ENCODE data around the gene CBY3. TPM values are rescaled to one million over a fixed set of nuclear protein-coding genes. Genes with fewer than 3 reads are reported as not detected.

The CBY3 gene
- polyA plus RNA-seq, 1 donor from 2014 or later = 0.90 TPM

DNA sequence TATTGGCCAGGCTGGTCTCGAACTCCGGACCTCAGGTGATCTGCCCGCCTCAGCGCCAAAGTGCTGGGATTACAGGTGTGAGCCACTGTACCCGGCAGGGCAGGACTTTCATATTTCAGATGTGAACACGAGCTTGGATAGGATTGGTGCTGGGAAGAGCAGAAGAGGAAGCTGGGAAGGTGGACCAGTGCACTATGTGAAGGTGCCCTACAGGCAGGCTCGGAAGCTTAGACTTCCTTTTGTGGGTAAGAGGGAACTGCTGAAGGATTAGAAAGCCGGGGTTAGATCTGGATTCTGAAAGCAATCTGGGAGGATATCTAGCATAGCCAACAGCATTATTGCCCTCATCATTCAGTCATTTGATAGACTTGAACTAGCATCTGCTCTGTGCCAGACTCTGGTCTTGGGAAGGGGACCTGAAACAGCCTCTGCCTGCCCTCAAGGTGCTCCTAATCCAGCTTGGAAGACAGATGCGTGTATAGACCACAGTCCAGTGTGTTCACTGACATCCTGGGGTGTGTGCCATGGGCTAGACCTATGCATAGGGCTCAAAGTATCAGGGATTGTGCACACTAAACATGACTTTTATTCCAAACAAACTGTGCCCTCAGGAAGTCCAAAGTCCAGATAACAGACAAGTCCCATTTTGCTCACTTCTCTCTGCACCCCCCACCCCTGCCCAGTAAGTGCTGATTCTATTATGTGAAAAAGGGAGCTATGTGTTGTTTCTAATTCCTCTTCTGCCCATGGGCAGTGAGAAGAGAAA, 637 bp downstream of the CBY3 start:
- TF ChIP-seq SMC3 (conservative IDR thresholded peaks at IDR 0.05; ENCODE audit: poor library complexity) = no peak
- TF ChIP-seq EP300 (conservative IDR thresholded peaks at IDR 0.05; ENCODE audit: poor library complexity, severe bottlenecking) = no peak
- no peak for TF ChIP-seq POLR2AphosphoS5 (IDR thresholded peaks at IDR 0.05)
- Histone ChIP-seq H4K20me1 (ENCODE audit: insufficient read depth) (no peaks in the 10 kb centered on the region), H3K79me2 (replicated peaks; ENCODE audit: insufficient read depth, low read length) (no peaks in the 10 kb centered on the region), H3K36me3 (ENCODE audit: insufficient read depth, low read length) (no peaks in the 10 kb centered on the region), H3K27me3 (ENCODE audit: insufficient read depth, low read depth, low read length) (no peaks in the 10 kb centered on the region), H3F3A (ENCODE audit: insufficient read depth, low read length, poor library complexity, severe bottlenecking) (no peaks in the 10 kb centered on the region), H3K9ac (ENCODE audit: low read length) (no peak overlapping the region), H2AFZ (ENCODE audit: low read depth, low read length) (no peak overlapping the region), H3K4me2 (ENCODE audit: low read length) (no peak overlapping the region), H3K27ac (ENCODE audit: low read length) (no peak overlapping the region), H3K9me2 (ENCODE audit: insufficient read depth, low read length) (no peaks in the 10 kb centered on the region), H3K9me3 (ENCODE audit: low read length) (no peaks in the 10 kb centered on the region), H3K4me3 (ENCODE audit: low read length) (no peak overlapping the region)

GRCh38 chr5:179679014-179679674, 1.7 kb downstream of the CBY3 start:
- no peaks in the 10 kb centered on the region for H3K27me3 ChIP-seq (ENCODE audit: insufficient read depth, low read depth, low read length)
- H3K27ac ChIP-seq (ENCODE audit: low read length) = peak overlapping the region; percentile 90
- H3K79me2 ChIP-seq (replicated peaks; ENCODE audit: insufficient read depth, low read length) = no peaks in the 10 kb centered on the region
- no peaks in the 10 kb centered on the region for H3K9me3 ChIP-seq (ENCODE audit: low read length)
- H3K9me2 ChIP-seq (ENCODE audit: insufficient read depth, low read length) = no peaks in the 10 kb centered on the region
- no peaks in the 10 kb centered on the region for H4K20me1 ChIP-seq (ENCODE audit: insufficient read depth)
- H2AFZ ChIP-seq (ENCODE audit: low read depth, low read length) = peak overlapping the region; percentile 86
- H3K4me2 ChIP-seq (ENCODE audit: low read length) = peak overlapping the region; percentile 32
- peak overlapping the region; percentile 93 for H3K9ac ChIP-seq (ENCODE audit: low read length)
- TF ChIP-seq POLR2AphosphoS5 (IDR thresholded peaks at IDR 0.05) (no peak), TAF1 (IDR thresholded peaks at IDR 0.05; ENCODE audit: low read depth) (no peak), REST (IDR thresholded peaks at IDR 0.05; ENCODE audit: borderline replicate concordance) (no peak), SMC3 (conservative IDR thresholded peaks at IDR 0.05; ENCODE audit: poor library complexity) (no peak), MXI1 (conservative IDR thresholded peaks at IDR 0.05; ENCODE audit: poor library complexity, severe bottlenecking) (no peak), RAD21 (conservative IDR thresholded peaks at IDR 0.05) (no peak), EZH2 (IDR thresholded peaks at IDR 0.05; ENCODE audit: borderline replicate concordance, insufficient read depth, low read length, poor library complexity, severe bottlenecking) (no peak), EP300 (conservative IDR thresholded peaks at IDR 0.05; ENCODE audit: poor library complexity, severe bottlenecking) (no peak), CTCF (IDR thresholded peaks at IDR 0.05; ENCODE audit: poor library complexity, severe bottlenecking) (no peak)
- H3K4me3 ChIP-seq (ENCODE audit: low read length) = peak overlapping the region; percentile 80
- no peaks in the 10 kb centered on the region for H3F3A ChIP-seq (ENCODE audit: insufficient read depth, low read length, poor library complexity, severe bottlenecking)
- no peaks in the 10 kb centered on the region for H3K36me3 ChIP-seq (ENCODE audit: insufficient read depth, low read length)

All from neural cell (in vitro differentiated cells).